Measurements from ENCODE around the gene SIPA1L3. TPM values are rescaled to one million over a fixed set of nuclear protein-coding genes. Genes with fewer than 3 reads are reported as not detected.

SIPA1L3 gene
- total and polyA plus RNA-seq, 9 of the 15 experiments (the other 6 are each of a cell fraction or from before 2014, with no cell fraction given) = 0.01 to 6.1 (median 2.5) TPM

DNA sequence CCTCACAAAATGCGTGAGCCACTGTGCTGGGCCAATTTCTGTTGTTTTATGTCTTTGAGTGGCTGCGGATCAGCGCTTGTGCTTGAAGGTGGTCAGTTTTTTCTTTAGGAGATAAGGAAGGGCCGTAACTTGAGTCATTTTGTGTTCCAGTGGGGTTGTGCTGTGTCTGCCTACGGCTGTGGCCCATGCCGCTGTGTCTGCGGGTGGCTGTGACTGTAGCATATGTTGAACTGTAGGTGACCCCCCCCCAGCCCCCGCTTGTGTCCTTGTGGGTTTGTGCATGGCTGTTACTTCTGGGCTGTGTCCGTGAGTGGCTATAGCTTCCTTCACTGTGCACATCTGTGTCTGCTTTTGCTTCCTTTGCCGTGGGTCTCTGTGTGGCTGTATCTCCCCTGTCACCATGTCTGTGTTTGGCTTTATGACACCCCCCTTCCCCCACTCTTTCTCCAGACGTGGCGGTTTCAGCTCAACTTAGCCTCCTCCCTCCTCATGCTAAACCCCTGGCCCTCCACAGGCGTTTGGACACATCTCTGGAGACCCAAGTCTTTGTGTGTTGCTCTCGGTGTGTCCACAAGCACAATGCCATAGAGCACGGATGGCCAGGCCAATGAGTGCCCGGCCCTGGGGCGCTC is 348.5 kb downstream of the SIPA1L3 start (continued):
- TF ChIP-seq, protein P1, sequence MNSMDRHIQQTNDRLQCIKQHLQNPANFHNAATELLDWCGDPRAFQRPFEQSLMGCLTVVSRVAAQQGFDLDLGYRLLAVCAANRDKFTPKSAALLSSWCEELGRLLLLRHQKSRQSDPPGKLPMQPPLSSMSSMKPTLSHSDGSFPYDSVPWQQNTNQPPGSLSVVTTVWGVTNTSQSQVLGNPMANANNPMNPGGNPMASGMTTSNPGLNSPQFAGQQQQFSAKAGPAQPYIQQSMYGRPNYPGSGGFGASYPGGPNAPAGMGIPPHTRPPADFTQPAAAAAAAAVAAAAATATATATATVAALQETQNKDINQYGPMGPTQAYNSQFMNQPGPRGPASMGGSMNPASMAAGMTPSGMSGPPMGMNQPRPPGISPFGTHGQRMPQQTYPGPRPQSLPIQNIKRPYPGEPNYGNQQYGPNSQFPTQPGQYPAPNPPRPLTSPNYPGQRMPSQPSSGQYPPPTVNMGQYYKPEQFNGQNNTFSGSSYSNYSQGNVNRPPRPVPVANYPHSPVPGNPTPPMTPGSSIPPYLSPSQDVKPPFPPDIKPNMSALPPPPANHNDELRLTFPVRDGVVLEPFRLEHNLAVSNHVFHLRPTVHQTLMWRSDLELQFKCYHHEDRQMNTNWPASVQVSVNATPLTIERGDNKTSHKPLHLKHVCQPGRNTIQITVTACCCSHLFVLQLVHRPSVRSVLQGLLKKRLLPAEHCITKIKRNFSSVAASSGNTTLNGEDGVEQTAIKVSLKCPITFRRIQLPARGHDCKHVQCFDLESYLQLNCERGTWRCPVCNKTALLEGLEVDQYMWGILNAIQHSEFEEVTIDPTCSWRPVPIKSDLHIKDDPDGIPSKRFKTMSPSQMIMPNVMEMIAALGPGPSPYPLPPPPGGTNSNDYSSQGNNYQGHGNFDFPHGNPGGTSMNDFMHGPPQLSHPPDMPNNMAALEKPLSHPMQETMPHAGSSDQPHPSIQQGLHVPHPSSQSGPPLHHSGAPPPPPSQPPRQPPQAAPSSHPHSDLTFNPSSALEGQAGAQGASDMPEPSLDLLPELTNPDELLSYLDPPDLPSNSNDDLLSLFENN (IDR thresholded peaks at IDR 0.05; ENCODE audit: low read depth in 2 of 2, low read length in 2 of 2) = no peak
- 0 out of 2 replicates have a peak, but pooled peaks have one; percentile 14 for TF ChIP-seq CREB1 (IDR thresholded peaks at IDR 0.05)
- no peak for TF ChIP-seq CREB1 (CRISPR knock-in tag; IDR thresholded peaks at IDR 0.05)
- TF ChIP-seq HDAC8 (tag; IDR thresholded peaks at IDR 0.05) = no peak
- no peak for TF ChIP-seq ESRRB (CRISPR knock-in tag; IDR thresholded peaks at IDR 0.05; ENCODE audit: borderline replicate concordance)
- TF ChIP-seq, protein P2, sequence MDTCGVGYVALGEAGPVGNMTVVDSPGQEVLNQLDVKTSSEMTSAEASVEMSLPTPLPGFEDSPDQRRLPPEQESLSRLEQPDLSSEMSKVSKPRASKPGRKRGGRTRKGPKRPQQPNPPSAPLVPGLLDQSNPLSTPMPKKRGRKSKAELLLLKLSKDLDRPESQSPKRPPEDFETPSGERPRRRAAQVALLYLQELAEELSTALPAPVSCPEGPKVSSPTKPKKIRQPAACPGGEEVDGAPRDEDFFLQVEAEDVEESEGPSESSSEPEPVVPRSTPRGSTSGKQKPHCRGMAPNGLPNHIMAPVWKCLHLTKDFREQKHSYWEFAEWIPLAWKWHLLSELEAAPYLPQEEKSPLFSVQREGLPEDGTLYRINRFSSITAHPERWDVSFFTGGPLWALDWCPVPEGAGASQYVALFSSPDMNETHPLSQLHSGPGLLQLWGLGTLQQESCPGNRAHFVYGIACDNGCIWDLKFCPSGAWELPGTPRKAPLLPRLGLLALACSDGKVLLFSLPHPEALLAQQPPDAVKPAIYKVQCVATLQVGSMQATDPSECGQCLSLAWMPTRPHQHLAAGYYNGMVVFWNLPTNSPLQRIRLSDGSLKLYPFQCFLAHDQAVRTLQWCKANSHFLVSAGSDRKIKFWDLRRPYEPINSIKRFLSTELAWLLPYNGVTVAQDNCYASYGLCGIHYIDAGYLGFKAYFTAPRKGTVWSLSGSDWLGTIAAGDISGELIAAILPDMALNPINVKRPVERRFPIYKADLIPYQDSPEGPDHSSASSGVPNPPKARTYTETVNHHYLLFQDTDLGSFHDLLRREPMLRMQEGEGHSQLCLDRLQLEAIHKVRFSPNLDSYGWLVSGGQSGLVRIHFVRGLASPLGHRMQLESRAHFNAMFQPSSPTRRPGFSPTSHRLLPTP (IDR thresholded peaks at IDR 0.05; ENCODE audit: borderline replicate concordance, extremely low read depth, insufficient read length) = no peak
- no peak for TF ChIP-seq HDAC3 (IDR thresholded peaks at IDR 0.05; ENCODE audit: borderline replicate concordance, partially characterized antibody)
- TF ChIP-seq, protein P3, sequence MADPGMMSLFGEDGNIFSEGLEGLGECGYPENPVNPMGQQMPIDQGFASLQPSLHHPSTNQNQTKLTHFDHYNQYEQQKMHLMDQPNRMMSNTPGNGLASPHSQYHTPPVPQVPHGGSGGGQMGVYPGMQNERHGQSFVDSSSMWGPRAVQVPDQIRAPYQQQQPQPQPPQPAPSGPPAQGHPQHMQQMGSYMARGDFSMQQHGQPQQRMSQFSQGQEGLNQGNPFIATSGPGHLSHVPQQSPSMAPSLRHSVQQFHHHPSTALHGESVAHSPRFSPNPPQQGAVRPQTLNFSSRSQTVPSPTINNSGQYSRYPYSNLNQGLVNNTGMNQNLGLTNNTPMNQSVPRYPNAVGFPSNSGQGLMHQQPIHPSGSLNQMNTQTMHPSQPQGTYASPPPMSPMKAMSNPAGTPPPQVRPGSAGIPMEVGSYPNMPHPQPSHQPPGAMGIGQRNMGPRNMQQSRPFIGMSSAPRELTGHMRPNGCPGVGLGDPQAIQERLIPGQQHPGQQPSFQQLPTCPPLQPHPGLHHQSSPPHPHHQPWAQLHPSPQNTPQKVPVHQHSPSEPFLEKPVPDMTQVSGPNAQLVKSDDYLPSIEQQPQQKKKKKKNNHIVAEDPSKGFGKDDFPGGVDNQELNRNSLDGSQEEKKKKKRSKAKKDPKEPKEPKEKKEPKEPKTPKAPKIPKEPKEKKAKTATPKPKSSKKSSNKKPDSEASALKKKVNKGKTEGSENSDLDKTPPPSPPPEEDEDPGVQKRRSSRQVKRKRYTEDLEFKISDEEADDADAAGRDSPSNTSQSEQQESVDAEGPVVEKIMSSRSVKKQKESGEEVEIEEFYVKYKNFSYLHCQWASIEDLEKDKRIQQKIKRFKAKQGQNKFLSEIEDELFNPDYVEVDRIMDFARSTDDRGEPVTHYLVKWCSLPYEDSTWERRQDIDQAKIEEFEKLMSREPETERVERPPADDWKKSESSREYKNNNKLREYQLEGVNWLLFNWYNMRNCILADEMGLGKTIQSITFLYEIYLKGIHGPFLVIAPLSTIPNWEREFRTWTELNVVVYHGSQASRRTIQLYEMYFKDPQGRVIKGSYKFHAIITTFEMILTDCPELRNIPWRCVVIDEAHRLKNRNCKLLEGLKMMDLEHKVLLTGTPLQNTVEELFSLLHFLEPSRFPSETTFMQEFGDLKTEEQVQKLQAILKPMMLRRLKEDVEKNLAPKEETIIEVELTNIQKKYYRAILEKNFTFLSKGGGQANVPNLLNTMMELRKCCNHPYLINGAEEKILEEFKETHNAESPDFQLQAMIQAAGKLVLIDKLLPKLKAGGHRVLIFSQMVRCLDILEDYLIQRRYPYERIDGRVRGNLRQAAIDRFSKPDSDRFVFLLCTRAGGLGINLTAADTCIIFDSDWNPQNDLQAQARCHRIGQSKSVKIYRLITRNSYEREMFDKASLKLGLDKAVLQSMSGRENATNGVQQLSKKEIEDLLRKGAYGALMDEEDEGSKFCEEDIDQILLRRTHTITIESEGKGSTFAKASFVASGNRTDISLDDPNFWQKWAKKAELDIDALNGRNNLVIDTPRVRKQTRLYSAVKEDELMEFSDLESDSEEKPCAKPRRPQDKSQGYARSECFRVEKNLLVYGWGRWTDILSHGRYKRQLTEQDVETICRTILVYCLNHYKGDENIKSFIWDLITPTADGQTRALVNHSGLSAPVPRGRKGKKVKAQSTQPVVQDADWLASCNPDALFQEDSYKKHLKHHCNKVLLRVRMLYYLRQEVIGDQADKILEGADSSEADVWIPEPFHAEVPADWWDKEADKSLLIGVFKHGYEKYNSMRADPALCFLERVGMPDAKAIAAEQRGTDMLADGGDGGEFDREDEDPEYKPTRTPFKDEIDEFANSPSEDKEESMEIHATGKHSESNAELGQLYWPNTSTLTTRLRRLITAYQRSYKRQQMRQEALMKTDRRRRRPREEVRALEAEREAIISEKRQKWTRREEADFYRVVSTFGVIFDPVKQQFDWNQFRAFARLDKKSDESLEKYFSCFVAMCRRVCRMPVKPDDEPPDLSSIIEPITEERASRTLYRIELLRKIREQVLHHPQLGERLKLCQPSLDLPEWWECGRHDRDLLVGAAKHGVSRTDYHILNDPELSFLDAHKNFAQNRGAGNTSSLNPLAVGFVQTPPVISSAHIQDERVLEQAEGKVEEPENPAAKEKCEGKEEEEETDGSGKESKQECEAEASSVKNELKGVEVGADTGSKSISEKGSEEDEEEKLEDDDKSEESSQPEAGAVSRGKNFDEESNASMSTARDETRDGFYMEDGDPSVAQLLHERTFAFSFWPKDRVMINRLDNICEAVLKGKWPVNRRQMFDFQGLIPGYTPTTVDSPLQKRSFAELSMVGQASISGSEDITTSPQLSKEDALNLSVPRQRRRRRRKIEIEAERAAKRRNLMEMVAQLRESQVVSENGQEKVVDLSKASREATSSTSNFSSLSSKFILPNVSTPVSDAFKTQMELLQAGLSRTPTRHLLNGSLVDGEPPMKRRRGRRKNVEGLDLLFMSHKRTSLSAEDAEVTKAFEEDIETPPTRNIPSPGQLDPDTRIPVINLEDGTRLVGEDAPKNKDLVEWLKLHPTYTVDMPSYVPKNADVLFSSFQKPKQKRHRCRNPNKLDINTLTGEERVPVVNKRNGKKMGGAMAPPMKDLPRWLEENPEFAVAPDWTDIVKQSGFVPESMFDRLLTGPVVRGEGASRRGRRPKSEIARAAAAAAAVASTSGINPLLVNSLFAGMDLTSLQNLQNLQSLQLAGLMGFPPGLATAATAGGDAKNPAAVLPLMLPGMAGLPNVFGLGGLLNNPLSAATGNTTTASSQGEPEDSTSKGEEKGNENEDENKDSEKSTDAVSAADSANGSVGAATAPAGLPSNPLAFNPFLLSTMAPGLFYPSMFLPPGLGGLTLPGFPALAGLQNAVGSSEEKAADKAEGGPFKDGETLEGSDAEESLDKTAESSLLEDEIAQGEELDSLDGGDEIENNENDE (IDR thresholded peaks at IDR 0.05; ENCODE audit: low read depth, low read length) = no peak

All from K562 (cell line).